ENCODE measurements around the gene CAP2. TPM values are rescaled to one million over a fixed set of nuclear protein-coding genes. Genes with fewer than 3 reads are reported as not detected.
"Not testable (repeated sequence)": the region's sequence is repeated elsewhere in the genome, so short reads cannot be mapped to it uniquely, and the experiment has no call there.

CAP2 gene
- total RNA-seq, 4 donors from 2014 or later, result 1.4 to 2.9 (median 2.2) TPM

- Histone ChIP-seq H3K36me3 (no peaks in the 10 kb centered on the region), H3K27me3 (no peaks in the 10 kb centered on the region), H3K4me1 (no peaks in the 10 kb centered on the region), H3K27ac (no peak overlapping the region), H3K9me3 (no peaks in the 10 kb centered on the region), H3K4me3 (no peak overlapping the region)
- DNase-seq (ENCODE audit: low spot score in 2 of 2), result no peak
- no peak for TF ChIP-seq POLR2AphosphoS5 (IDR thresholded peaks at IDR 0.05)
- no peak for TF ChIP-seq CTCF (IDR thresholded peaks at IDR 0.05)
- no peak for TF ChIP-seq POLR2A (IDR thresholded peaks at IDR 0.05)
- TF ChIP-seq EP300 (IDR thresholded peaks at IDR 0.05), result no peak
- WGBS, result 71% methylated on average over 3 of the region's 3 CpGs
Measured at GRCh38 chr6:17429383-17430061, 36.1 kb downstream of the CAP2 start.

DNA sequence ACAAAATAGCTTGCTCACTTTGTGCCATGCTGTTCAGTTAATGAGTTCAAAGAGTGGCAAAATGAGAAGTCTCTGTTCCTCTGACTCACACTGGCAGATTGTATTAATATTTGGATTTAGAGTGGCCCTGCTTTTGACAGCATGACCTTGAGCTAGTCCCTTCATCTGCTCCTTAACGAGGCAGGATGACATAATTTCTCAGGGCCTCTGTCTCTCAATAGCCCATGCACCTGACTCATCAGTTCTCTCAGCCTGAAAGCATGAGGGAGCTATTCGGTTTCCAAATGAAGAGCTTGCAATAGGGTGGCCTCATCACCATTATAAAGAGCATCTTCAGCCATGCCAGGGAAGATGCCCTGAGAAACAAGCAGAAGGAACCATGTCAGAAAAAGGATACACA is 38.2 kb downstream of the CAP2 start:
- H3K36me3 ChIP-seq, result no peaks in the 10 kb centered on the region
- no peak overlapping the region for H3K27ac ChIP-seq
- 65% methylated on average over 2 of the region's 2 CpGs for WGBS
- no peaks in the 10 kb centered on the region for H3K4me1 ChIP-seq
- no peaks in the 10 kb centered on the region for H3K27me3 ChIP-seq
- no peak overlapping the region for H3K4me3 ChIP-seq
- TF ChIP-seq EP300 (IDR thresholded peaks at IDR 0.05) (no peak), POLR2AphosphoS5 (IDR thresholded peaks at IDR 0.05) (no peak), POLR2A (IDR thresholded peaks at IDR 0.05) (no peak), CTCF (IDR thresholded peaks at IDR 0.05) (no peak)
- DNase-seq (ENCODE audit: low spot score in 2 of 2), result no peak
- no peaks in the 10 kb centered on the region for H3K9me3 ChIP-seq

GRCh38 chr6:17432356-17432755 is 39.0 kb downstream of the CAP2 start:
- no peak overlapping the region for H3K27ac ChIP-seq
- TF ChIP-seq EP300 (IDR thresholded peaks at IDR 0.05), result no peak
- no peak for TF ChIP-seq CTCF (IDR thresholded peaks at IDR 0.05)
- no peak for TF ChIP-seq POLR2AphosphoS5 (IDR thresholded peaks at IDR 0.05)
- TF ChIP-seq POLR2A (IDR thresholded peaks at IDR 0.05), result no peak
- no peaks in the 10 kb centered on the region for H3K27me3 ChIP-seq

GRCh38 chr6:17439243-17439993 is 46.0 kb downstream of the CAP2 start:
- H3K27me3 ChIP-seq, result no peaks in the 10 kb centered on the region
- H3K9me3 ChIP-seq, result no peaks in the 10 kb centered on the region
- DNase-seq (ENCODE audit: low spot score in 2 of 2), result no peak
- H3K4me3 ChIP-seq, result no peak overlapping the region
- 46% methylated on average over 10 of the region's 11 CpGs for WGBS
- no peak for TF ChIP-seq EP300 (IDR thresholded peaks at IDR 0.05)
- no peak for TF ChIP-seq POLR2AphosphoS5 (IDR thresholded peaks at IDR 0.05)
- no peak for TF ChIP-seq CTCF (IDR thresholded peaks at IDR 0.05)
- no peak for TF ChIP-seq POLR2A (IDR thresholded peaks at IDR 0.05)
- H3K4me1 ChIP-seq, result no peaks in the 10 kb centered on the region
- no peak overlapping the region for H3K27ac ChIP-seq
- H3K36me3 ChIP-seq, result no peaks in the 10 kb centered on the region

More at GRCh38 chr6:17432356-17432755, 39.0 kb downstream of the CAP2 start:
- Histone ChIP-seq H3K4me3 (no peak overlapping the region), H3K4me1 (no peaks in the 10 kb centered on the region), H3K36me3 (no peaks in the 10 kb centered on the region), H3K9me3 (no peaks in the 10 kb centered on the region)
- 38% methylated on average over 2 of the region's 2 CpGs for WGBS
- DNase-seq (ENCODE audit: low spot score in 2 of 2), result no peak

DNA sequence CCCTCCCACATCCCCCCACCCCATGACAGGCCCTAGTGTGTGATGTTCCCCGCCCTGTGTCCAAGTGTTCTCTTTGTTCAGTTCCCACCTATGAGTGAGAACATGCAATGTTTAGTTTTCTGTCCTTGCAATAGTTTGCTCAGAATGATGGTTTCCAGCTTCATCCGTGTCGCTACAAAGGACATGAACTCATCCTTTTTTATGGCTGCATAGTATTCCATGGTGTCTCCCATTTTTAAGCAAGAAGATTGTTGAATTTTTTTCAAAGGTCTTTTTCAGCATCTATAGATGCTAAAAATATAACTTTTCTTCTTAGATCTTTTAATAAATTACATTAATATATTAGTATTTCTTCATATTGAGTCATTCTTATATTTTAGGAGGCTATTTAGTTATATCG is 47.4 kb downstream of the CAP2 start:
- whole genome bisulfite sequencing, result 95% methylated on average over 4 of the region's 4 CpGs
- DNase-seq (ENCODE audit: low spot score in 2 of 2); H3K9me3 ChIP-seq; H3K36me3 ChIP-seq; H3K27ac ChIP-seq; H3K4me1 ChIP-seq; H3K27me3 ChIP-seq; H3K4me3 ChIP-seq: not testable (repeated sequence)

Data from suprapubic skin (tissue), 4 donors.